Gastrocnemius medialis (tissue), 4 donors: Measurements from ENCODE around the gene INPPL1.

Source experiments
- POLR2A ChIP-seq, 2 donors: fragments of 450-650 bp; IDR thresholded peaks; one replicate each; pipeline ENCODE4 v1.6.1; 2017; ENCODE audit warnings: antibody characterized with exemption in 2 of 2, mild to moderate bottlenecking in 2 of 2, moderate library complexity in 2 of 2
- TF ChIP-seq, protein P1 (sequence below), 5 experiments: fragments of 450-650 bp in 3 of 5; fragments of 200-600 bp in 2 of 5; sonication (generic) in 2 of 5; IDR thresholded peaks in 4 of 5; conservative IDR thresholded peaks in 1 of 5; 1 replicate in 4 of 5; 2 replicates in 1 of 5; pipeline ENCODE4 v1.5.1; 2016 to 2019; ENCODE audit warnings: antibody characterized with exemption in 5 of 5, mild to moderate bottlenecking in 3 of 5, moderate library complexity in 3 of 5

DNA sequence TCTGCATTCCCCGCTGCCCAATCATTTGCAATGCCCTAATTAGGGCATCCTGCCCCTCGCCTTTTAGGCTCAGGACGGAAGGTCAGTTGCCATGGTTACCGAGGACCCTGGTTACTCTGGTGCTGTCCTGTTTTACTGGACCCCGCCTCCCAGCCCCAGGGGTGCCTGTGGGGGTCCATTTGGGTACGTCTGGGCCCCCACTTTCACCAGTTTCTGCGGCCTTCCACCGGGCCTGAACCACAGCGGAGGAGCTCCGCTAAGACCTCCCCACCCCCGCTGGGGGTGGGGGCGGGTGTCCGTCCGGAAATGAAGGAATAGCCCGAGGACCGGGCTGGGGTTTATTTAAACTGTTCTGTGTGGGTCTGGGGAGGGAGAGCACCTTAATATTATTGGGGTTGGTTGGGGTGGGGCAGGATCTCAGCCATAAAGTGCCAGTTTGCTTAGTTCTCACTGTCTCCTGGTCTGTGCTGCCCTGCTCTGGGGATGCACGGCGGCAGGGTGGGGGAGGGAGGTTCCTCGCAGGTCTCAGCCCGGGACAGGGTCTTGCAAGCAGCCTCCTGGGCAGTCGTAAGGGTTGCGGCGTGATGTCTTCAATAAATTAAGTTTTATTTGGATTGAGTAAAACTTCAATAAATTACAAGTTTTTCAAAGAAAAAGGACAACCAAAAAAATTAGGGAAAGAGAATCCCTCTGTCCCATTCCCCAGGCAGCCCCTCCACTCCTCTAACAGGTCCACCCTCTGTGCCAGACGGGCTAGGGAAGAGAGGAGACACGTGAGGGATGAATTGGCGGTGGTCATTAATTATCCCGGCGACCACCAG is 14.1 kb downstream of the INPPL1 start:
- no peak for TF ChIP-seq POLR2A (IDR thresholded peaks at IDR 0.05)
- TF ChIP-seq, protein P1, sequence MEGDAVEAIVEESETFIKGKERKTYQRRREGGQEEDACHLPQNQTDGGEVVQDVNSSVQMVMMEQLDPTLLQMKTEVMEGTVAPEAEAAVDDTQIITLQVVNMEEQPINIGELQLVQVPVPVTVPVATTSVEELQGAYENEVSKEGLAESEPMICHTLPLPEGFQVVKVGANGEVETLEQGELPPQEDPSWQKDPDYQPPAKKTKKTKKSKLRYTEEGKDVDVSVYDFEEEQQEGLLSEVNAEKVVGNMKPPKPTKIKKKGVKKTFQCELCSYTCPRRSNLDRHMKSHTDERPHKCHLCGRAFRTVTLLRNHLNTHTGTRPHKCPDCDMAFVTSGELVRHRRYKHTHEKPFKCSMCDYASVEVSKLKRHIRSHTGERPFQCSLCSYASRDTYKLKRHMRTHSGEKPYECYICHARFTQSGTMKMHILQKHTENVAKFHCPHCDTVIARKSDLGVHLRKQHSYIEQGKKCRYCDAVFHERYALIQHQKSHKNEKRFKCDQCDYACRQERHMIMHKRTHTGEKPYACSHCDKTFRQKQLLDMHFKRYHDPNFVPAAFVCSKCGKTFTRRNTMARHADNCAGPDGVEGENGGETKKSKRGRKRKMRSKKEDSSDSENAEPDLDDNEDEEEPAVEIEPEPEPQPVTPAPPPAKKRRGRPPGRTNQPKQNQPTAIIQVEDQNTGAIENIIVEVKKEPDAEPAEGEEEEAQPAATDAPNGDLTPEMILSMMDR (IDR thresholded peaks at IDR 0.05 in 4 of 5, conservative IDR thresholded peaks at IDR 0.05 in 1 of 5), result no peak
